HG03103 (cell line): ENCODE results near the gene LIN54.
A peak's percentile ranks its signal among the peaks of the same experiment; 100 is the strongest.
"Not testable (repeated sequence)": the region's sequence is repeated elsewhere in the genome, so short reads cannot be mapped to it uniquely, and the experiment has no call there.

Experiments used
- ATAC-seq: cut with Tn5 transposase; IDR thresholded peaks from one replicate; pipeline ENCODE4 v1.9.1; 2021; ENCODE audit warnings: low read depth; ENCODE audit not compliant: unreplicated experiment

Gene LIN54

DNA sequence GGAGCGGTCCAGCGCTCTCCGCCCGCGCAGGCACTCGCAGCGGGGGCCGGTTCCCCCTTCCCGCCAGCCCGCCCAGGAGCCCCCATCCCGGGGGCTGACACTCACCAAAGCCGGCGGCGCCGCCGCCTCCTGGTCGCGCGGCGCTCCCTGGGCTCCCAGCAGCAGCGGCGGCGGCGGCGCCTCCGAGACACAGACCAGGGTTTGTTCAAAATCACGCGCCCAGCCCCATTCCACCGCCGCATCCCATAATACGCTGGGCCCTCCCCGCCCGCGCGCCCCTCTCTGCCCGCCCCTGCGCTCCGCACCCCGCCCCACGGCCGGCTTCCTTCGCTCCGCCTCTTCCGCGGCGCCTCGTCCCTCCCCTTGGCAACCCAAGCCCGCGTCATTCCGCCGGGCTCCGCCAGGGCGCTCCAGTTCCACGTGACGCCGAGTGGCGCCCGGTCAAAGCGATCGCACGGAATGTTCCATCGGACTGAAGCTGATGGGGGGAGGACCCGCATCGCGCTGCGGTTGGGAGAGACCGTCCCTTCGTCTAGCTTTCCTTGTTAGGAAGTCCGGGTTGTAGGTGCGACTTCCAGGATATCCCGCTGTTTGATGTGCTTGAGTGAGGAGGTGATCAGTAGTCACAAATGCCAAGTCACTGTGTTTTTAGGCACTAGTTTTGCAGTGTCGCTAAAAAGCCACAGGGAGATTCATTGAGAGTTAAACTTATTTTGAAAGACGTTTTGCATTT, 2.2 kb upstream of the LIN54 start:
- peak; percentile 79 for ATAC-seq

GRCh38 chr4:83012200-83012686, 1.6 kb upstream of the LIN54 start:
- peak; percentile 9 for ATAC-seq

GRCh38 chr4:83011689-83012199, 1.1 kb upstream of the LIN54 start:
- no peak for ATAC-seq

DNA sequence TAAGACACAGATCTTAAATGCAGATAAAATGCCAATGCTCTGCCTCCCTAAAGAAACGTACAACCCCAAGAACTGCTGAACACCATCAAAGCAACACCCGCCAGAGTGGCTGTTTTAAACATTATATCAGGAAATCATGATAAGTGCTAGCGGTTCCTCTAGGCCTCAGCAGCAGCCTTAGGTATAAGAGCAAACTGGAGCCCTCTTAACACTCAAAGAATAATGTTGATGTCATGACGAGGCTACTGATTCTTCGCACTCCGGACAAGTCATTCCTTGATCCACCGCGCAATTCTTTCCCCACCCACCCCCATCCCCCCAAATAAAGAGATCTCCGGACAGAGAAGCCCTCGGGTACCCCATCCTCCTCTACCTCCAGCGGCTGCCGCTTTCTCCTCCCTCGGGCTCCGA, 507 bp downstream of the LIN54 start:
- ATAC-seq: no peak

- ATAC-seq: no peak
Measured at GRCh38 chr4:83009529-83009928, 1.1 kb downstream of the LIN54 start.

- not testable (repeated sequence) for ATAC-seq
Measured at GRCh38 chr4:83003044-83003791, 7.4 kb downstream of the LIN54 start.

DNA sequence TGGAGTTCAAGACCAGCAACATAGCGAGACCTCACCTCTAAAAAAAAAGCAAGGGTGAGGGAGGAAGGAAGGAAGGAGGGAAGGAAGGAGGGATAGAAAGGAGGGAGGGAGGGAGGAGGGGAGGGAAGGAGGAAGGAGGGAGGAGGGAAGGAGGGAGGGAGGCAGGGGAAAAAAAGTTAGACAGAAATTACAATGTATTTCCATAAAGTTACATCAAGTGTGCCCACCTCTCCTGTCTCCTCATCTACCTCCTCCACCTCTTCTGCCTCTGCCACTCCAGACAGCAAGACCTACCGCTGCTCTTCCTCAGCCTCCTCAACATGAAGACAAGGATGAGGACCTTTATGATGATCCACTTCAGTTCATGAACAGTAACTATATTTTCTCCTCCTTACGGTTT, 8.3 kb downstream of the LIN54 start:
- ATAC-seq: no peak

GRCh38 chr4:82998898-82999297, 11.7 kb downstream of the LIN54 start:
- ATAC-seq: no peak

- ATAC-seq: no peak
Measured at GRCh38 chr4:82994834-82995233, 15.8 kb downstream of the LIN54 start.

DNA sequence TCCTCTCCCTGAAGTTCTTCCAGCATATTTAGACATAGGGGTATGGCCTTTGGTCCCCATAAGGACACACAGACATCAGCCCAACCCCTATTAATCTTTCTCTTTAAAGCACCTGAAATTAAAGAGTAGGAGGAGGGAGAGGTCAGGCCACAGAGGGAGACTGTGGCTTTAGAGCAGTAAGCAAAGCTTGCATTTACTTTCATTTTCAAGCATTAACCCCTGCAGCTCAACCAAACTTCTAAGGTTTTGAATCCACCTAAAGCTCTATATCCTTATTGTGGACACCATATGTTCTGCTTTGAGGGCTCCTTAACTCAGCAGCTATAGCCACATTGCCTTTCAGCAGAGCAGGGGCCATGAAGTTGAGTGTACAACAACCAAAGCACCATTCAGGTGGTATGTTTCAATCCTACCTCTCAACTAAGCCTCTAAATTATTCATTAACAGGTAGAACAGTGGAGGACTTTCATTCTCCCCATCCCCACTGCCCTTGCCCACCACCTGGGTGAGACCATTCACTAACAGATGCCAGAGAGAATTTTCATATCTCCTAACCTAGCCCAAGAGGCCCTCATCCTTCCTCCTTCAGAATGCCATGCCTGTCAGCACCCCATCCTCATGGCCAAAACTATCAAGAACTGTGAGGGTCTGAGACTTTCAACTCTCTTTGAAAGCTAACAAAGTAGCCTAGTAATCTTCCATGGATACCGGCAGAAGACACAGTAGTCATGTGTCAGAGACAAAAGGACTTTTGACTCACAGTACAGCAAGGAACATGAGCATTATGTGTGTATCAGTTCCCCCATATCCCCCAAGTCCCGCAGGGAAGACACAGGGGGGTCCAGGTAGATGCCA, 20.8 kb downstream of the LIN54 start:
- ATAC-seq: peak; percentile 82

GRCh38 chr4:82988323-82988832, 22.2 kb downstream of the LIN54 start:
- no peak for ATAC-seq

DNA sequence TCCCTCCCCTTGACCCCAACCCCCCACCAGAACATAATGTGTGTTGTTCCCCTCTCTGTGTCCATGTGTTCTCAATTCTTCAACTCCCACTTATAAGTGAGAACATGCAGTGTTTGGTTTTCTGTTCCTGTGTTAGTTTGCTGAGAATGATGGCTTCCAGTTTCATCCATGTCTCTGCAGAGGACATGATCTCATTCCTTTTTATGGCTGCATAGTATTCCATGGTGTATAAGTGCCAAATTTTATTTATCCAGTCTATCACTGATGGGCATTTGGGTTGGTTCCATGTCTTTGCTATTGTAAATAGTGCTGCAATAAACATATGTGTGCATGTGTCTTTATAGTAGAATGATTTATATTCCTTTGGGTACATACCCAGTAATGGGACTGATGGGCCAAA, 23.1 kb downstream of the LIN54 start:
- not testable (repeated sequence) for ATAC-seq

- no peak for ATAC-seq
Measured at GRCh38 chr4:82984459-82984858, 26.2 kb downstream of the LIN54 start.

DNA sequence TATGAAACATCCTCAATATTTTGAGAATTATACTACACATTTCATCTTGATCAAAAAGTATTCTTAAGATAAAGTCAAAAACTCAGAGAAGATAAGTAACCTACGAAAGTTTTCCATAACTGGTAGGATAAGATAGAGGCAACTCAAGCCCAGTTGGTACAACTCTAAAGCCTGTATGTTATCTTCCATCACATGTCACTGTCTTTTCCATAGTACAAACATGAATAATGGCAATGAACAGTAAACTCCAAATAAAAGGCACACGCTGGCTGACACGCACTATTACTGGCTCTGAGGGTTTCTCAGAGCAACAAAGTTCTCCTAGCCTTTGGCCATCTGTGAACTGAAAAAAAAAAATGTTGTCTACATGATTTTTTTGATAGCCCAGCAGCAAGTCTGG, 27.2 kb downstream of the LIN54 start:
- ATAC-seq: no peak

GRCh38 chr4:82981138-82981537, 29.5 kb downstream of the LIN54 start:
- no peak for ATAC-seq

- no peak for ATAC-seq
Measured at GRCh38 chr4:82975792-82976191, 34.8 kb downstream of the LIN54 start.

- no peak for ATAC-seq
Measured at GRCh38 chr4:82969414-82969813, 41.2 kb downstream of the LIN54 start.

DNA sequence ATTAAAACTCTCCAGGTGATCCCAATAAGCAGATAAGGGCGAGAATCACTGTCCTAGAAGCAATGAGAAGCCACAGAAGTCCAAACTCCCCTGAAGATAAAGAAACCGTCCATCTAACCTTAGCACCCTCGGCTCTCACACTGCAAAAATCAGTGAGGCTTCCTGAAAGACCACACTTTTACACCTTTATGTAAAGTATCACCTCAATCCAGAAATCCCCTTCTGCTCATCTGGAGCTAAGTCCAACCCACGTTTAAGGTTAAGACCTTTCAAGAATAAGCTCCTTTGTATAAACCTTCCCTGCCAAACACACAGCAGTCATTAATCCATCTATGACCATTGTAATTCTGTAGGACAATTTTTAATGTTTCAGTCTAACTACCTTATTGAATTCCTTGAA, 41.7 kb downstream of the LIN54 start:
- ATAC-seq: no peak

DNA sequence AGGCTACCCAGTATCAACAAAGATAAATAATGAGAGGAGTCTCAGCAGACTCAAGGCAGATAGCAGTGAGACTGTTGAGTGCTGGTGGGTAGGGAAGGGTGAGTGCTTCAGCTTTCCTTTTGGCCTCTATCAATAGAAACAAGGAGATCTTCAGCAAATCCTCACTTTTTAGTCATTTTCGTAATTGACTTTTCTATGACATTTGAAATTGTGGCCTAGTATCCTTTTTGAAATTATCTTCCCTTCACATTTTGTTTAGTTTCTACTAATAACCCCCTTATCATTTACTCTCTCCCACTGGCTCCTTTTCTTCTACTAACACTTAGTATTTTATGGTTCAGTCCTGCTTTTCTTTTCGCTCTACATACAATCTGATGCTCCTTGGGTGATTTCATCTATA, 44.9 kb downstream of the LIN54 start:
- ATAC-seq: no peak

DNA sequence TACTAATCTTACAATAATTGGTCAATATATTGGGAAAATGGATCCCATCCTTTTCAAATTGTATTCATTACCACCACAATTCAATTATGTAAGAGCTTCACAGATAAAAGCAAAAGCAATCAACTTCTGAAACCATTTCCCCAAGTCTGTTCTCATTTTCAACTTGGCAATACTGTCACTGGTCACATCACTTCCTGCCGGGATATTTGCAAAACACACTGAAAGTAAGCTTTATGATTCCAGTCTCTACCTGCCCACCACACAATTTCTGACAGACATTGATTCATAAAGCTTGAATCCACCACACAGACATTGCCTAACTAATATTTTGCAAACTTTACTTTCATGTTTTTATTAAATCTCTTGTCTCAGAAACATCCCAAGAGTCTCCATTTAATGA, 53.6 kb downstream of the LIN54 start:
- no peak for ATAC-seq

GRCh38 chr4:82954212-82954611, 56.4 kb downstream of the LIN54 start:
- no peak for ATAC-seq
